GM20000 (cell line): ENCODE results near the gene SDK2.
A peak's percentile ranks its signal among the peaks of the same experiment; 100 is the strongest.

Experiments
- DNase-seq: peaks from one replicate; pipeline ENCODE4 v3.0.0; 2012; ENCODE audit warnings: low spot score
- CTCF ChIP-seq: IDR thresholded peaks from 2 replicates; pipeline ENCODE4 v1.5.1; 2012; ENCODE audit warnings: mild to moderate bottlenecking, control low read depth; ENCODE audit errors: extremely low read depth, missing control alignments

Gene SDK2

GRCh38 chr17:73292031-73292531 is 352.2 kb downstream of the SDK2 start:
- DNase-seq = no peak
- no peak for TF ChIP-seq CTCF

GRCh38 chr17:73291260-73291801 is 352.9 kb downstream of the SDK2 start:
- peak; percentile 61 for DNase-seq
- no peak for TF ChIP-seq CTCF

- TF ChIP-seq CTCF = no peak
- no peak for DNase-seq
These were observed 353.6 kb downstream of the SDK2 start for GRCh38 chr17:73290399-73291259.

GRCh38 chr17:73289549-73290254 is 354.5 kb downstream of the SDK2 start:
- no peak for DNase-seq
- TF ChIP-seq CTCF = no peak

GRCh38 chr17:73288534-73289302 is 355.5 kb downstream of the SDK2 start:
- no peak for TF ChIP-seq CTCF
- DNase-seq = no peak

- no peak for DNase-seq
- no peak for TF ChIP-seq CTCF
These were observed 357.4 kb downstream of the SDK2 start for GRCh38 chr17:73286863-73287296.
